ENCODE results near the gene MEF2C.

Gene MEF2C

GRCh38 chr5:88829054-88829453, 53.9 kb downstream of the MEF2C start:
- DNase-seq (ENCODE audit: low read depth in 2 of 2) = no peak

- DNase-seq (ENCODE audit: low read depth in 2 of 2) = no peak
These were observed 55.0 kb downstream of the MEF2C start for GRCh38 chr5:88827997-88828396.

GRCh38 chr5:88826646-88827585, 56.1 kb downstream of the MEF2C start:
- no peak for DNase-seq (ENCODE audit: low read depth in 2 of 2)

GRCh38 chr5:88825584-88826315, 57.2 kb downstream of the MEF2C start:
- no peak for DNase-seq (ENCODE audit: low read depth in 2 of 2)

GRCh38 chr5:88824892-88825583, 57.9 kb downstream of the MEF2C start:
- DNase-seq (ENCODE audit: low read depth in 2 of 2) = no peak

- no peak for DNase-seq (ENCODE audit: low read depth in 2 of 2)
These were observed 58.8 kb downstream of the MEF2C start for GRCh38 chr5:88824141-88824540.

- DNase-seq (ENCODE audit: low read depth in 2 of 2) = no peak
These were observed 59.8 kb downstream of the MEF2C start for GRCh38 chr5:88823201-88823600.

- no peak for DNase-seq (ENCODE audit: low read depth in 2 of 2)
These were observed 61.8 kb downstream of the MEF2C start for GRCh38 chr5:88821161-88821560.

- DNase-seq (ENCODE audit: low read depth in 2 of 2) = no peak
These were observed 62.4 kb downstream of the MEF2C start for GRCh38 chr5:88820581-88820980.

- no peak for DNase-seq (ENCODE audit: low read depth in 2 of 2)
These were observed 63.5 kb downstream of the MEF2C start for GRCh38 chr5:88819301-88819999.

- no peak for DNase-seq (ENCODE audit: low read depth in 2 of 2)
These were observed 64.7 kb downstream of the MEF2C start for GRCh38 chr5:88818296-88818695.

GRCh38 chr5:88816195-88816594, 66.8 kb downstream of the MEF2C start:
- no peak for DNase-seq (ENCODE audit: low read depth in 2 of 2)

- DNase-seq (ENCODE audit: low read depth in 2 of 2) = no peak
These were observed 67.8 kb downstream of the MEF2C start for GRCh38 chr5:88815050-88815789.

- DNase-seq (ENCODE audit: low read depth in 2 of 2) = no peak
These were observed 69.0 kb downstream of the MEF2C start for GRCh38 chr5:88813805-88814575.

GRCh38 chr5:88813244-88813643, 69.7 kb downstream of the MEF2C start:
- DNase-seq (ENCODE audit: low read depth in 2 of 2) = no peak

- no peak for DNase-seq (ENCODE audit: low read depth in 2 of 2)
These were observed 74.8 kb downstream of the MEF2C start for GRCh38 chr5:88808153-88808552.

GRCh38 chr5:88807327-88807726, 75.7 kb downstream of the MEF2C start:
- no peak for DNase-seq (ENCODE audit: low read depth in 2 of 2)

- DNase-seq (ENCODE audit: low read depth in 2 of 2) = no peak
These were observed 76.6 kb downstream of the MEF2C start for GRCh38 chr5:88806338-88806737.

- no peak for DNase-seq (ENCODE audit: low read depth in 2 of 2)
These were observed 77.7 kb downstream of the MEF2C start for GRCh38 chr5:88805151-88805784.

GRCh38 chr5:88804444-88804843, 78.5 kb downstream of the MEF2C start:
- DNase-seq (ENCODE audit: low read depth in 2 of 2) = no peak
